ENCODE data around the gene ARHGAP10.

The ARHGAP10 gene

GRCh38 chr4:147839200-147839599, 107.3 kb downstream of the ARHGAP10 start:
- TF ChIP-seq TAF1 (IDR thresholded peaks at IDR 0.05; ENCODE audit: low read depth, low read length), result no peak
- no peak for TF ChIP-seq POU2F2 (IDR thresholded peaks at IDR 0.05; ENCODE audit: low read depth, low read length)
- no peak for TF ChIP-seq POLR2A (IDR thresholded peaks at IDR 0.05; ENCODE audit: low read depth, low read length)
- TF ChIP-seq PAX5 (IDR thresholded peaks at IDR 0.05; ENCODE audit: insufficient read depth, low read length, severe bottlenecking), result no peak
- no peak for TF ChIP-seq POLR2AphosphoS5 (IDR thresholded peaks at IDR 0.05; ENCODE audit: low read depth, low read length)
- no peak for TF ChIP-seq SPI1 (IDR thresholded peaks at IDR 0.05; ENCODE audit: low read depth, low read length)
- FAIRE-seq (no peak), DNase-seq (ENCODE audit: insufficient read length, low spot score) (no peak)

- no peak for DNase-seq (ENCODE audit: insufficient read length, low spot score)
- FAIRE-seq, result no peak
- TF ChIP-seq POLR2A (IDR thresholded peaks at IDR 0.05; ENCODE audit: low read depth, low read length) (no peak), TAF1 (IDR thresholded peaks at IDR 0.05; ENCODE audit: low read depth, low read length) (no peak), PAX5 (IDR thresholded peaks at IDR 0.05; ENCODE audit: insufficient read depth, low read length, severe bottlenecking) (no peak), POLR2AphosphoS5 (IDR thresholded peaks at IDR 0.05; ENCODE audit: low read depth, low read length) (no peak), POU2F2 (IDR thresholded peaks at IDR 0.05; ENCODE audit: low read depth, low read length) (no peak), SPI1 (IDR thresholded peaks at IDR 0.05; ENCODE audit: low read depth, low read length) (no peak)
These were observed 107.8 kb downstream of the ARHGAP10 start for GRCh38 chr4:147839663-147840062.

GRCh38 chr4:147840838-147841738, 109.2 kb downstream of the ARHGAP10 start:
- FAIRE-seq (peak; percentile 67), DNase-seq (ENCODE audit: insufficient read length, low spot score) (no peak)
- TF ChIP-seq SPI1 (IDR thresholded peaks at IDR 0.05; ENCODE audit: low read depth, low read length), result peak; percentile 45
- TF ChIP-seq POU2F2 (IDR thresholded peaks at IDR 0.05; ENCODE audit: low read depth, low read length), result no peak

DNA sequence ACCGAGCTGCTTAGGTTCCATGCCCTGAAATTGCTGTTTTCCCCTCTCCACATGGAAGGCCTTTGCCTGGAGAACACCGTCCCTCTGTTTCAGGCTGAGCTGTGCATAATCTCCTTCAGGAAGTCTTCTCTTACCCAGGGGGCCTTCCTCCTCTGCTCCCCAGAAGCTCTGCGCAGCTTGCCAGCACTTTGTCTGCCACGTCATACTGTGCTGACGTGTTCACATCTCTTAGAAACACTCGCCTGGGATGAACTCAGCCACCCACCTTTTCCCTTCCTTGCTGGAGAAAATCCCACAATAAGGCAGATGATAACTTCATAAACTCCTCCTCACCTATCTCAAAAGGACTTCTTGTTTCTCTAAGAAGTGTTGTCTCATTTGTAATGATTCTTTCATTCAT, 110.7 kb downstream of the ARHGAP10 start:
- FAIRE-seq, result no peak
- no peak for DNase-seq (ENCODE audit: insufficient read length, low spot score)
- TF ChIP-seq POU2F2 (IDR thresholded peaks at IDR 0.05; ENCODE audit: low read depth, low read length), result no peak
- TF ChIP-seq SPI1 (IDR thresholded peaks at IDR 0.05; ENCODE audit: low read depth, low read length), result no peak
- TF ChIP-seq TAF1 (IDR thresholded peaks at IDR 0.05; ENCODE audit: low read depth, low read length), result no peak
- TF ChIP-seq POLR2A (IDR thresholded peaks at IDR 0.05; ENCODE audit: low read depth, low read length), result no peak
- no peak for TF ChIP-seq PAX5 (IDR thresholded peaks at IDR 0.05; ENCODE audit: insufficient read depth, low read length, severe bottlenecking)

DNA sequence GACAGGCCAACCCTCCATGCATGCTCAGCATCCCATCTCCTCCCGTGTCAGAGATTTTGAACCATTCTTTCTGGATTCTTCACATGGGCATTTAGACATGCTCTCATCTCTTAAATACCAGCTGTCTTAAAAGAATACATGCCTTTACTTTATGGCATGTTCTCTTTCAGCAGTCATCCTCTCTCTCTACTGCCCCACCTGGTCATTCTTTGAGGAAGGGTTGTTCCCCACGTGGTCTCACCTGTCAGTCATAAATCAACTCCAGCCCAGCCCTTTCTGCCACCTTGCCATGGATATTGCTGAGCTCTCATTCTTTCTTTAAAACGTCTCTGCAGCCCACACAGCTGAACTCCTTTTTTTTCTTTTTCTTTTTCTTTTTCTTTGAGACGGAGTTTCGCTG, 111.3 kb downstream of the ARHGAP10 start:
- FAIRE-seq (peak; percentile 75), DNase-seq (ENCODE audit: insufficient read length, low spot score) (no peak)
- TF ChIP-seq POU2F2 (IDR thresholded peaks at IDR 0.05; ENCODE audit: low read depth, low read length), result no peak
- no peak for TF ChIP-seq SPI1 (IDR thresholded peaks at IDR 0.05; ENCODE audit: low read depth, low read length)
- TF ChIP-seq POLR2A (IDR thresholded peaks at IDR 0.05; ENCODE audit: low read depth, low read length), result no peak
- TF ChIP-seq POLR2AphosphoS5 (IDR thresholded peaks at IDR 0.05; ENCODE audit: low read depth, low read length), result no peak
- no peak for TF ChIP-seq TAF1 (IDR thresholded peaks at IDR 0.05; ENCODE audit: low read depth, low read length)
- no peak for TF ChIP-seq PAX5 (IDR thresholded peaks at IDR 0.05; ENCODE audit: insufficient read depth, low read length, severe bottlenecking)

GRCh38 chr4:147844781-147845180, 112.9 kb downstream of the ARHGAP10 start:
- DNase-seq (ENCODE audit: insufficient read length, low spot score) (no peak), FAIRE-seq (no peak)
- TF ChIP-seq POLR2AphosphoS5 (IDR thresholded peaks at IDR 0.05; ENCODE audit: low read depth, low read length), result no peak
- TF ChIP-seq TAF1 (IDR thresholded peaks at IDR 0.05; ENCODE audit: low read depth, low read length), result no peak
- TF ChIP-seq PAX5 (IDR thresholded peaks at IDR 0.05; ENCODE audit: insufficient read depth, low read length, severe bottlenecking), result no peak
- no peak for TF ChIP-seq POLR2A (IDR thresholded peaks at IDR 0.05; ENCODE audit: low read depth, low read length)
- no peak for TF ChIP-seq POU2F2 (IDR thresholded peaks at IDR 0.05; ENCODE audit: low read depth, low read length)
- TF ChIP-seq SPI1 (IDR thresholded peaks at IDR 0.05; ENCODE audit: low read depth, low read length), result no peak

- DNase-seq (ENCODE audit: insufficient read length, low spot score), result no peak
- no peak for FAIRE-seq
- TF ChIP-seq POU2F2 (IDR thresholded peaks at IDR 0.05; ENCODE audit: low read depth, low read length), result peak; percentile 47; the same call in 1 of the 2 replicates
- TF ChIP-seq SPI1 (IDR thresholded peaks at IDR 0.05; ENCODE audit: low read depth, low read length), result no peak
These were observed 114.6 kb downstream of the ARHGAP10 start for GRCh38 chr4:147846318-147847155.

DNA sequence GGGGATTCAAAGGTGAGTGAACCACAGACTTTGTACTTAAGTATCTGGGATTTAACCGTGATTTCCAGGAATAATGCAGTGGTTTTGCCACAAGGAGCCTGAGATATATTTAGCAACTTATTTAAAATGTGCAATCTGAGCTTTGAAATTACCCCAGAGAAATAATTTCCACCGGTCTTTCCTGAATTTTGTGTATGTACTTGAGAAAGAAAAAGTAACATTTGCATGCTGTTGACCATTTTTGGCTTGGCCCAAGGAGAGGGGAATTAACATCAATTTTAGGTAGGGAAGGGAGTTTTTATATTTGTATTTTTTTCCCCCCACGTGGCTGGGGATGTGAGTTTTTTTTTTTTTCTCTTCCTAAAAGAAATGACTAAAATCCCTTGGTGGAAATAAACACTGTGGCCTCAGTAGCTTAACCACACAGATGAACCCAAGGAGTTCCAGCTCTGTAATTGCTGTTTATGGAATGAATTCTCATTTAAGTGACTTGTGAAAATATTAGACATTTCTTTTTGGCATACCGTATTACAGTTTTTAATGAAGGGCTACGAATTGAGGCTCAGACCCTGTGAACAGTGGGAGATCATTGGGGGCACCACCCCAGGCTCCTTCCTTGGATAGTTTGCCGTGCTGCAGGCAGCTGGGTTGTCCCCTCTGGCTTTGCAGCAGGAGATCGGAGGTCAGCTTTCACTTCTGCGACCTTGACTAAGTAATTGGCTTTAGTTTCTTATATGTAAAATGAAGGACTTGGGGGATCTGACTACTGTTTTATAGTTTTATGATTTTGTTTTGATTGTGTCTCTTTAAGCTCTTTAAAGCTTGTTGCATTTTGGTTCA, 116.1 kb downstream of the ARHGAP10 start:
- no peak for FAIRE-seq
- DNase-seq (ENCODE audit: insufficient read length, low spot score), result no peak
- TF ChIP-seq POLR2A (IDR thresholded peaks at IDR 0.05; ENCODE audit: low read depth, low read length) (no peak), SPI1 (IDR thresholded peaks at IDR 0.05; ENCODE audit: low read depth, low read length) (no peak), PAX5 (IDR thresholded peaks at IDR 0.05; ENCODE audit: insufficient read depth, low read length, severe bottlenecking) (no peak), POU2F2 (IDR thresholded peaks at IDR 0.05; ENCODE audit: low read depth, low read length) (no peak), POLR2AphosphoS5 (IDR thresholded peaks at IDR 0.05; ENCODE audit: low read depth, low read length) (no peak), TAF1 (IDR thresholded peaks at IDR 0.05; ENCODE audit: low read depth, low read length) (no peak)

DNA sequence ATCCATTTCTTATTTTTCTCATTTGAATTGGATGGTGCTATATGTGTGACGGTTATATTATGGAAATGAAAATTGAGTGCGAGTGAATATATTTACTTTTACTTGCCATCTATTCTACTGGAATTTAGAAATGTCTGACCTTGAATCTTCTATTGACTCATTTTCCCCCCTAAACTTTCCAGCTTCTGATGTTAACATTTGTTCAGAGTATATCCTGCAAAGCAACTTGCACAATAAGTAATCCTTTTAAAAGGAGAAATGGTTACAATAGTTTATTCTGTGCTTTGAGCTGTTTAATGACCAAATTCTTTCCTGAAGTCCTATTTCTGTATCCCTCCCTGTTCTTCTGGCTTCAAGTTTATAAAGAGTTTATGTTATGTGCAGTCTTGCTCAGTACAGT, 116.7 kb downstream of the ARHGAP10 start:
- no peak for FAIRE-seq
- DNase-seq (ENCODE audit: insufficient read length, low spot score), result no peak
- TF ChIP-seq TAF1 (IDR thresholded peaks at IDR 0.05; ENCODE audit: low read depth, low read length) (no peak), POLR2A (IDR thresholded peaks at IDR 0.05; ENCODE audit: low read depth, low read length) (no peak), POU2F2 (IDR thresholded peaks at IDR 0.05; ENCODE audit: low read depth, low read length) (no peak), SPI1 (IDR thresholded peaks at IDR 0.05; ENCODE audit: low read depth, low read length) (no peak), POLR2AphosphoS5 (IDR thresholded peaks at IDR 0.05; ENCODE audit: low read depth, low read length) (no peak), PAX5 (IDR thresholded peaks at IDR 0.05; ENCODE audit: insufficient read depth, low read length, severe bottlenecking) (no peak)
